Ovary (tissue), 3 donors: ENCODE results near the gene GRM5.
"Not testable (repeated sequence)": the region's sequence is repeated elsewhere in the genome, so short reads cannot be mapped to it uniquely, and the experiment has no call there.

Source experiments
- CTCF ChIP-seq, 3 donors: fragments of 450-650 bp in 2 of 3; fragments of 200-600 bp in 1 of 3; IDR thresholded peaks; one replicate each; pipeline versions ENCODE4 v1.5.1 to v1.8.0; 2016 to 2022; ENCODE audit warnings: antibody characterized with exemption in 3 of 3, mild to moderate bottlenecking in 1 of 3
- EP300 ChIP-seq: sonication (generic); formaldehyde crosslinking; IDR thresholded peaks from one replicate; pipeline ENCODE4 v1.6.1; 2017; ENCODE audit warnings: antibody characterized with exemption
- POLR2A ChIP-seq: fragments of 450-650 bp; IDR thresholded peaks from one replicate; pipeline ENCODE4 v1.6.1; 2017; ENCODE audit warnings: antibody characterized with exemption, mild to moderate bottlenecking, moderate library complexity
- donor health status: DM: no; HTN: no; CAD: no.

GRCh38 chr11:88458047-88458446 lies 607.7 kb downstream of the GRM5 start:
- TF ChIP-seq CTCF (IDR thresholded peaks at IDR 0.05); POLR2A; EP300: not testable (repeated sequence)
